IMR-90 (cell line): ENCODE data around the gene C20orf173. TPM values are rescaled to one million over a fixed set of nuclear protein-coding genes. Genes with fewer than 3 reads are reported as not detected.

Experiments used
- ATAC-seq: fragments of 200-7000 bp; cut with Tn5 transposase; 2 replicates; pipeline ENCODE4 v1.9.1; 2020; ENCODE audit warnings: low read depth, mild to moderate bottlenecking, moderate library complexity
- BruUV-seq: library from RNA; stranded (reverse); fragments of 400-500 nt; replicated peaks from 2 replicates; lab custom pipeline; 2021; lab: Mats Ljungman, UMichigan
- CTCF ChIA-PET: fragments of 300-600 bp; formaldehyde crosslinking; extraction: SDS; loops from one replicate; lab custom pipeline; 2021; ENCODE audit warnings: antibody characterized with exemption; lab: Yijun Ruan, JAX
- POLR2A ChIA-PET: fragments of 300-600 bp; sonication (Branson Sonifier 250); formaldehyde crosslinking; loops from one replicate; lab custom pipeline; 2022; ENCODE audit warnings: antibody characterized with exemption; ENCODE audit not compliant: unreplicated experiment; lab: Charles Lee
- DNase-seq: peaks from one replicate; pipeline ENCODE4 v3.0.0; 2013
- H2AFZ ChIP-seq: replicated peaks from 2 replicates; pipeline ENCODE3; 2013; ENCODE audit warnings: low read length, mild to moderate bottlenecking; ENCODE audit not compliant: poor library complexity
- H2AK5ac ChIP-seq: 2 replicates; pipeline ENCODE4 v1.6.1; 2013; ENCODE audit warnings: low read depth, low read length, inconsistent platforms
- H2AK9ac ChIP-seq: replicated peaks from 2 replicates; pipeline ENCODE3; 2013; ENCODE audit warnings: mild to moderate bottlenecking, low read depth, low read length, moderate library complexity; ENCODE audit not compliant: poor library complexity
- H2BK120ac ChIP-seq: 2 replicates; pipeline ENCODE4 v1.6.1; 2013; ENCODE audit warnings: low read depth, low read length, inconsistent platforms
- H2BK15ac ChIP-seq: 3 replicates; pipeline ENCODE4 v1.6.1; 2013; ENCODE audit warnings: low read depth, low read length, inconsistent platforms
- H2BK20ac ChIP-seq: 2 replicates; pipeline ENCODE4 v1.6.1; 2013; ENCODE audit warnings: low read depth, mild to moderate bottlenecking, inconsistent platforms, low read length, moderate library complexity
- H2BK5ac ChIP-seq: 2 replicates; pipeline ENCODE4 v1.6.1; 2013; ENCODE audit warnings: mild to moderate bottlenecking, low read depth, low read length, inconsistent platforms; ENCODE audit not compliant: poor library complexity, severe bottlenecking
- H3K14ac ChIP-seq: replicated peaks from 2 replicates; pipeline ENCODE4 v1.6.1; 2013; ENCODE audit warnings: low read depth, low read length, inconsistent platforms
- H3K18ac ChIP-seq: 2 replicates; pipeline ENCODE4 v1.6.1; 2013; ENCODE audit warnings: low read depth, low read length, control low read depth
- H3K23ac ChIP-seq: 2 replicates; pipeline ENCODE4 v1.6.1; 2013; ENCODE audit warnings: low read depth, low read length, inconsistent platforms
- H3K27ac ChIP-seq: 2 replicates; pipeline ENCODE4 v1.5.1; 2013; ENCODE audit warnings: mild to moderate bottlenecking, control low read depth, low read length; ENCODE audit not compliant: insufficient read depth
- H3K27me3 ChIP-seq: 2 replicates; pipeline ENCODE4 v1.6.1; 2013; ENCODE audit warnings: low read length; ENCODE audit not compliant: control insufficient read depth, insufficient read depth
- H3K36me3 ChIP-seq: 2 replicates; pipeline ENCODE4 v1.6.1; 2013; ENCODE audit warnings: low read length, mixed read lengths; ENCODE audit not compliant: control insufficient read depth, insufficient read depth
- H3K4ac ChIP-seq: 2 replicates; pipeline ENCODE4 v1.6.1; 2013; ENCODE audit warnings: low read depth, low read length, inconsistent platforms
- H3K4me1 ChIP-seq: 2 replicates; pipeline ENCODE4 v1.6.1; 2013; ENCODE audit warnings: low read length, mixed read lengths; ENCODE audit not compliant: control insufficient read depth, insufficient read depth
- H3K4me2 ChIP-seq: 2 replicates; pipeline ENCODE4 v1.6.1; 2013; ENCODE audit warnings: low read depth, mild to moderate bottlenecking, control low read depth, low read length, moderate library complexity
- H3K4me3 ChIP-seq: 2 replicates; pipeline ENCODE4 v1.5.1; 2013; ENCODE audit warnings: low read depth, mild to moderate bottlenecking, control low read depth, low read length, moderate library complexity; ENCODE audit not compliant: insufficient read depth
- H3K56ac ChIP-seq: 2 replicates; pipeline ENCODE4 v1.6.1; 2013; ENCODE audit warnings: low read length, inconsistent platforms; ENCODE audit not compliant: insufficient read depth; ENCODE audit errors: extremely low read depth
- H3K79me1 ChIP-seq, 2 experiments: 2 replicates each; pipeline ENCODE4 v1.6.1; 2013; ENCODE audit warnings: low read length in 2 of 2, inconsistent platforms in 1 of 2, low read depth in 1 of 2
- H3K9ac ChIP-seq: 2 replicates; pipeline ENCODE4 v1.6.1; 2013; ENCODE audit warnings: low read depth, low read length, control low read depth
- H3K9me1 ChIP-seq: 2 replicates; pipeline ENCODE4 v1.6.1; 2013; ENCODE audit warnings: low read length, inconsistent platforms; ENCODE audit not compliant: insufficient read depth
- H3K9me3 ChIP-seq: 2 replicates; pipeline ENCODE4 v1.6.1; 2013; ENCODE audit warnings: low read length; ENCODE audit not compliant: control insufficient read depth, insufficient read depth
- H4K20me1 ChIP-seq: 2 replicates; pipeline ENCODE4 v1.6.1; 2013; ENCODE audit warnings: low read length, inconsistent platforms; ENCODE audit not compliant: insufficient read depth
- H4K5ac ChIP-seq: 2 replicates; pipeline ENCODE4 v1.6.1; 2013; ENCODE audit warnings: mild to moderate bottlenecking, low read depth, low read length, control low read depth
- H4K8ac ChIP-seq, 2 experiments: 2 replicates each; pipeline ENCODE4 v1.6.1; 2013; ENCODE audit warnings: low read depth in 2 of 2, low read length in 2 of 2, control low read depth in 1 of 2, inconsistent platforms in 1 of 2
- H4K91ac ChIP-seq: 2 replicates; pipeline ENCODE4 v1.6.1; 2013; ENCODE audit warnings: low read depth, low read length, inconsistent platforms; ENCODE audit not compliant: insufficient read depth
- CEBPB ChIP-seq: IDR thresholded peaks from 2 replicates; pipeline ENCODE4 v1.6.1; 2012; ENCODE audit warnings: low read depth, low read length, improper control_type of control experiment
- CTCF ChIP-seq: conservative IDR thresholded peaks from 2 replicates; pipeline ENCODE4 v1.5.1; 2012; ENCODE audit warnings: mild to moderate bottlenecking, low read depth, low read length, improper control_type of control experiment
- WGBS, 2 experiments: methylation state at CpG; one replicate each; pipeline versions ENCODE4 v1.1.5 to v1.1.7; 2013; ENCODE audit warnings: missing lambda C conversion rate in 2 of 2; ENCODE audit not compliant: insufficient read length in 1 of 2; ENCODE audit errors: extremely low coverage in 2 of 2; 5-methylcytosine and 5-hydroxymethylcytosine counted together
- dilution Hi-C: fragments of 300-500 bp; cut with HindIII; formaldehyde crosslinking; loops from one replicate; pipeline ENCODE4 v1.14.3; 2018; ENCODE audit warnings: low sequenced_read_pairs; ENCODE audit not compliant: unreplicated experiment
- in situ Hi-C: fragments of 300-500 bp; cut with MboI; formaldehyde crosslinking; loops from 3 replicates; pipeline ENCODE4 v1.14.3; 2019; ENCODE audit warnings: low sequenced_read_pairs, inconsistent platforms, mixed read lengths
- intact Hi-C: fragments of 100-400 bp; cut with micrococcal nuclease; formaldehyde crosslinking; loops from 2 replicates; pipeline ENCODE4 v1.10.0; 2022
- polyA plus RNA-seq, 3 experiments: library from polyadenylated mRNA; depleted of rRNA; stranded (reverse); fragments of >200 nt; gene quantifications; 2 replicates each; pipeline ENCODE4 v1.2.3, GENCODE V29; 2012; ENCODE audit warnings: low replicate concordance in 1 of 3
- total RNA-seq: library from RNA; depleted of rRNA; stranded (reverse); fragments of >200 nt; gene quantifications from 2 replicates; pipeline ENCODE4 v1.2.3, GENCODE V29; 2012

The C20orf173 gene
- total and polyA plus RNA-seq, 2 of the 4 experiments (the other 2 are of a cell fraction): not detected

GRCh38 chr20:35578469-35578868 lies 49.0 kb upstream of the C20orf173 start:
- CTCF ChIA-PET: interaction anchor here (0.5 kb wide), 1 partner anchor 42 kb away, joined by 4 read pairs; no protein-coding TSS in a partner anchor

More at GRCh38 chr20:35578469-35578868, 49.0 kb upstream of the C20orf173 start:
- Histone ChIP-seq H4K5ac (no peak overlapping the region), H3K14ac (no peak overlapping the region), H3K79me1 (no peaks in the 10 kb centered on the region), H3K27ac (no peak overlapping the region), H2AK9ac (no peak overlapping the region), H3K27me3 (peaks cover 12% of the 10 kb centered on the region; the same call in 1 of the 2 replicates), H3K4me2 (no peak overlapping the region), H3K9me3 (no peaks in the 10 kb centered on the region), H2AFZ (no peak overlapping the region), H2BK120ac (no peak overlapping the region), H3K4me3 (no peak overlapping the region), H2BK15ac (no peak overlapping the region), H3K18ac (no peak overlapping the region), H3K56ac (no peak overlapping the region), H3K9ac (no peak overlapping the region), H3K9me1 (no peaks in the 10 kb centered on the region), H2BK20ac (no peak overlapping the region), H3K4me1 (no peaks in the 10 kb centered on the region), H2BK5ac (no peak overlapping the region), H3K36me3 (no peaks in the 10 kb centered on the region; the same call in 1 of the 2 replicates), H3K4ac (no peak overlapping the region), H2AK5ac (no peak overlapping the region), H3K23ac (no peak overlapping the region), H4K91ac (no peak overlapping the region), H4K8ac (no peak overlapping the region), H4K20me1 (no peaks in the 10 kb centered on the region)
- in situ Hi-C loops: no loop called here
- BruUV-seq: no TSS peak
- 54% methylated on average over 2 of the region's 8 CpGs; no CpG with 5 or more reads in 1 of the 2 experiments for WGBS, 2 experiments
- dilution Hi-C loops: no loop called here
- TF ChIP-seq CTCF: no peak
- TF ChIP-seq CEBPB: peak; percentile 77
- POLR2A ChIA-PET: no interaction called here
- no peak for ATAC-seq
- intact Hi-C loops: no loop called here
- DNase-seq: no peak
